Activated naive CD8-positive, alpha-beta T cell treated with anti-CD3 and anti-CD28 coated beads, Interleukin-2, amount 10 ng/mL, durations not matched to agents 7 days and 5 days (primary cell): ENCODE measurements around the gene CBFB. TPM values are rescaled to one million over a fixed set of nuclear protein-coding genes. Genes with fewer than 3 reads are reported as not detected.

ENCODE experiments used
- ATAC-seq: fragments of 150-1000 bp; cut with Tn5 transposase; one replicate; pipeline ENCODE4 v1.10.0; 2021; ENCODE audit warnings: low read depth, moderate library complexity
- POLR2A ChIA-PET: fragments of 350-600 bp; sonication (Branson Sonifier 250); formaldehyde crosslinking; loops from one replicate; lab custom pipeline; 2021; ENCODE audit warnings: antibody characterized with exemption; lab: Charles Lee
- DNase-seq: peaks from one replicate; pipeline ENCODE4 v3.0.0; 2021
- H3K27ac Mint-ChIP-seq: one replicate; pipeline ENCODE4 v1.8.0; 2022; ENCODE audit warnings: mild to moderate bottlenecking, mixed read lengths
- H3K27me3 Mint-ChIP-seq: one replicate; pipeline ENCODE4 v1.8.0; 2022; ENCODE audit warnings: mild to moderate bottlenecking, moderate library complexity, mixed read lengths
- H3K36me3 Mint-ChIP-seq: one replicate; pipeline ENCODE4 v1.8.0; 2021; ENCODE audit warnings: mild to moderate bottlenecking, mixed read lengths
- H3K4me1 Mint-ChIP-seq: one replicate; pipeline ENCODE4 v1.8.0; 2021; ENCODE audit warnings: mixed read lengths
- H3K4me3 Mint-ChIP-seq: one replicate; pipeline ENCODE4 v1.8.0; 2022; ENCODE audit warnings: mild to moderate bottlenecking, moderate library complexity, mixed read lengths
- H3K9me3 Mint-ChIP-seq: one replicate; pipeline ENCODE4 v1.8.0; 2021; ENCODE audit warnings: mixed read lengths
- total RNA-seq, 2 experiments: library from RNA; stranded (reverse); gene quantifications; one replicate each; pipeline ENCODE4 v1.2.3, GENCODE V29; 2021

The CBFB gene
- total RNA-seq, 2 experiments from 2014 or later = 193 to 198 TPM

DNA sequence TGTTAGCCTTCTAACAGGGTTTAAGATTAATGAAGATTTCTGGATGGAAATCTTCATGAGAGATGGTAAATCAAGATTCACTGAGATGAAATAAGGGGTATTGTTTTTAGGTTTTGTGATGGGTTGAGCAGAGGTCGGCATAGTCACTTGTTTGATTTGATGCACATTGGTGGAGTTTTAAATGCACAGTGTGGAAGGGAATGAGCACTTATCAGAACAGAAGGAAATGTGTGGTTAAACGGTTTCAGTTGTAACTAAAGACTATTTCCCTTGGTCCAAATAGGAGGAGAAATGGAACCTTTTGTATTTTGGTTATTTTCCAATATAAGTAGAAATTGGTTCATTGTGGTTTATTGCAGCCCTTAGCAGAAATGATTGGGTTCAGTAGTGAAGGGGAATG is 34.1 kb downstream of the CBFB start:
- Mint-ChIP-seq H3K4me1 (peaks cover 10% of the 10 kb centered on the region), H3K36me3 (peaks cover 24% of the 10 kb centered on the region), H3K4me3 (peak overlapping the region; percentile 39), H3K9me3 (no peaks in the 10 kb centered on the region), H3K27ac (peak overlapping the region; percentile 52), H3K27me3 (no peaks in the 10 kb centered on the region)
- DNase-seq (no peak), ATAC-seq (no peak)
- POLR2A ChIA-PET = interaction anchor here (0.9 kb wide), 1 partner anchor 35 kb away, joined by 3 read pairs; no protein-coding TSS in a partner anchor

DNA sequence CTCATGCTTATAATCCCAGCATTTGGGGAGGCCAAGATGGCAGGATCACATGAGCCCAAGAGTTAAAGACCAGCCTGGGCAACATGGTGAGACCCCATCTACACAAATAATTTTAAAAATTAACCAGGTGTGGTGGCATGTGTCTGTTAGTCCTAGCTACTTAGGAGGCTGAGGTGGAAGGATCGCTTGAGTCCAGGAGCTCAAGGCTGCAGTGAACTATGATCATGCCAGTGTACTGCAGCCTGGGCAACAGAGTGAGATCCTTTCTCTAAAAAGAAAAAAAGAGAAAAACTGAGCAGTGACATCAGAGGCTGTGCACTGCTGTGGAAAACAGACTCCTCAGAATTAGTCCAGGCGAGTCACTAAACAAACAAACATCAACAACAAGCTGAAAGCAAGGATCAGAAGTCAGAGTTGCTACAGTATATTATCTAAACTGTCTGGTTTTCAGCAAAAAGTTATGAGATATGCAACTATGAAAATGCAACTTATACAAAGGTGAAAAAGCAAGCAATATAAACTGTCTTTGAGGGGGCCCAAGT is 39.3 kb downstream of the CBFB start:
- Mint-ChIP-seq H3K9me3 (no peaks in the 10 kb centered on the region), H3K27me3 (no peaks in the 10 kb centered on the region), H3K27ac (no peak overlapping the region), H3K36me3 (peaks cover 23% of the 10 kb centered on the region), H3K4me3 (no peak overlapping the region), H3K4me1 (peaks cover 2% of the 10 kb centered on the region)
- POLR2A ChIA-PET = interaction anchor here (0.6 kb wide), 1 partner anchor 34 kb away, joined by 4 read pairs; no protein-coding TSS in a partner anchor
- DNase-seq (no peak), ATAC-seq (no peak)

DNA sequence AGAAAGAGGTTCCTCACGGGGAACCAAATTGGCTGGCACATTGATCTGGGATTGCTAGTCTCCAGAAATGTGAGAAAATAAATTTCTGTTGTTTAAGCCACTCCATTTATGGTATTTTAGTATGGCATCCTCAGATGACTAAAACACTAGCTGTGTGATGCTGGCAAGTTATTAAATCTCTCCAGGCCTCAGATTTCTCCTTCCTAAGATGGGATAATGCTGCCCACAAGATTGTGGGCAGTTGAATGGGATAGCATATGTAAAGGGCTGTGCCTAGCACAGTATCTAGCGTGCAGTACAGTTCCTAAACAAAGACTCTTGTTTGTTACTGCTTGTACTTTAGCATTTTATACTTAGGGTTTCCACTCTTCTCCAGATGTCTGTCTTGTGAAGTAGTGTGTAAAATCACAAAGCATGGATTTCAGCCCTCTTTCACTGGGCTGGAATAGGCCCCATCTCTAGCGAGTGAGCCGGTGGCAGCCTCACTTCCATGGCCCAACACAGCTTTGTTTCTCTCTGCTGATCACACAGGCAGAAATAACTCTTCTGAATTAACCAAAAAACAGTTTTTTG is 42.6 kb downstream of the CBFB start:
- no peak for DNase-seq
- H3K9me3 Mint-ChIP-seq = no peaks in the 10 kb centered on the region
- H3K4me1 Mint-ChIP-seq = no peaks in the 10 kb centered on the region
- H3K4me3 Mint-ChIP-seq = no peak overlapping the region
- peaks cover 25% of the 10 kb centered on the region for H3K36me3 Mint-ChIP-seq
- POLR2A ChIA-PET = no interaction called here
- H3K27ac Mint-ChIP-seq = no peak overlapping the region
- no peak for ATAC-seq
- H3K27me3 Mint-ChIP-seq = no peaks in the 10 kb centered on the region

GRCh38 chr16:67075331-67075730 is 46.4 kb downstream of the CBFB start:
- no peak overlapping the region for H3K4me3 Mint-ChIP-seq
- POLR2A ChIA-PET = no interaction called here
- H3K9me3 Mint-ChIP-seq = no peaks in the 10 kb centered on the region
- no peaks in the 10 kb centered on the region for H3K27me3 Mint-ChIP-seq
- ATAC-seq = no peak
- peaks cover 6% of the 10 kb centered on the region for H3K4me1 Mint-ChIP-seq
- peaks cover 19% of the 10 kb centered on the region for H3K36me3 Mint-ChIP-seq
- H3K27ac Mint-ChIP-seq = no peak overlapping the region
- DNase-seq = no peak

DNA sequence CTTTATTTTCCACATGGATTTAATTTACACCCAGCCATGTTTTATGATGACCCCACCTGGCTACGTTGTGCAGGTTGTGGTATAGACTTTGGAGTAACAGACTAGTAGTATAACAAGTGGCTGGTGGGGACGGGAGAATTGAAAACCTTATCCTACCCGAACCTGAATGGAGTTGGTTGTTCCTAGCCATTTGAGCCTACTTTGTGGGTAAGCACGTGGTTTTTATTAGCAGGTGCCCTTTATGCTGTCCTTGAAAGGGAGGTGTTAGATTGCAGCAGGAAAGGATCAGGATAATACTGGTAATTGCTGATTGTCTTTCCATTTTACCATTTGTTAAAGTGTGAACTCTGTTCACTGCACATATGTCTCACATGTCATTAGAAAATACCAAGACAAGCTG is 48.9 kb downstream of the CBFB start:
- POLR2A ChIA-PET = no interaction called here
- ATAC-seq = no peak
- no peaks in the 10 kb centered on the region for H3K27me3 Mint-ChIP-seq
- H3K4me3 Mint-ChIP-seq = no peak overlapping the region
- H3K36me3 Mint-ChIP-seq = peaks cover 23% of the 10 kb centered on the region
- DNase-seq = no peak
- H3K9me3 Mint-ChIP-seq = no peaks in the 10 kb centered on the region
- H3K27ac Mint-ChIP-seq = no peak overlapping the region
- H3K4me1 Mint-ChIP-seq = peaks cover 9% of the 10 kb centered on the region

GRCh38 chr16:67082100-67082499 is 53.2 kb downstream of the CBFB start:
- no peak for ATAC-seq
- H3K9me3 Mint-ChIP-seq = no peaks in the 10 kb centered on the region
- no peak overlapping the region for H3K27ac Mint-ChIP-seq
- peaks cover 12% of the 10 kb centered on the region for H3K4me1 Mint-ChIP-seq
- POLR2A ChIA-PET = no interaction called here
- H3K36me3 Mint-ChIP-seq = peaks cover 30% of the 10 kb centered on the region
- no peak overlapping the region for H3K4me3 Mint-ChIP-seq
- no peaks in the 10 kb centered on the region for H3K27me3 Mint-ChIP-seq
- DNase-seq = no peak

DNA sequence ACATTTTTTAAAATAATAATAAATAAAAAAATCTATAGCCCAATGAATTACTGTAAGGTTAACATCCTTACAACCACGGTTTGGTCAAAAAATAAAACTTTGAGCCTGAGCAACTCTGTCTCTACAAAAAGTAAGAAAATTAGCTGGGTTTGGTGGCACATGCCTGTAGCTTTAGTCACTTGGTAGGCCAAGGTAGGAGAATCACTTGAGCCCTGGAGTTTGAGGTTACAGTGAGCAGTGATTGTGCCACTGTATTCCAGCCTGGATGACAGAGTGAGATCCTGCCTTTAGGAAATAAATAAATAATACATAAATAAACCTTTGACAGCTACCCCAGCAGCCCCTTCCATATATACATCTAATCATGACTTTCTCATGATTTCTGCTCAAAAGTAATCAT is 53.9 kb downstream of the CBFB start:
- no peaks in the 10 kb centered on the region for H3K9me3 Mint-ChIP-seq

GRCh38 chr16:67084345-67085028 is 55.5 kb downstream of the CBFB start:
- POLR2A ChIA-PET = no interaction called here
- ATAC-seq = no peak

More for the DNA sequence above, 53.9 kb downstream of the CBFB start:
- H3K4me1 Mint-ChIP-seq = peaks cover 12% of the 10 kb centered on the region
- no peaks in the 10 kb centered on the region for H3K27me3 Mint-ChIP-seq
- H3K27ac Mint-ChIP-seq = no peak overlapping the region
- POLR2A ChIA-PET = interaction anchor here (0.7 kb wide), 1 partner anchor 133 kb away, joined by 3 read pairs; no protein-coding TSS in a partner anchor
- ATAC-seq (no peak), DNase-seq (no peak)
- peaks cover 29% of the 10 kb centered on the region for H3K36me3 Mint-ChIP-seq
- H3K4me3 Mint-ChIP-seq = no peak overlapping the region

GRCh38 chr16:67086822-67087221 is 57.9 kb downstream of the CBFB start:
- Mint-ChIP-seq H3K4me3 (no peak overlapping the region), H3K9me3 (no peaks in the 10 kb centered on the region), H3K27ac (peak overlapping the region; percentile 8), H3K4me1 (peaks cover 4% of the 10 kb centered on the region), H3K36me3 (peaks cover 25% of the 10 kb centered on the region), H3K27me3 (no peaks in the 10 kb centered on the region)
- ATAC-seq (no peak), DNase-seq (no peak)
- POLR2A ChIA-PET = no interaction called here

More at GRCh38 chr16:67084345-67085028, 55.5 kb downstream of the CBFB start:
- H3K9me3 Mint-ChIP-seq = no peaks in the 10 kb centered on the region
- no peaks in the 10 kb centered on the region for H3K27me3 Mint-ChIP-seq
- peaks cover 29% of the 10 kb centered on the region for H3K36me3 Mint-ChIP-seq
- no peak for DNase-seq
- H3K4me3 Mint-ChIP-seq = no peak overlapping the region
- H3K27ac Mint-ChIP-seq = no peak overlapping the region
- H3K4me1 Mint-ChIP-seq = peaks cover 12% of the 10 kb centered on the region

- Mint-ChIP-seq H3K4me1 (peaks cover 4% of the 10 kb centered on the region), H3K9me3 (no peaks in the 10 kb centered on the region), H3K27me3 (no peaks in the 10 kb centered on the region), H3K4me3 (no peak overlapping the region), H3K27ac (no peak overlapping the region), H3K36me3 (peaks cover 26% of the 10 kb centered on the region)
- POLR2A ChIA-PET = no interaction called here
- no peak for DNase-seq
- no peak for ATAC-seq
Observed at GRCh38 chr16:67087291-67087690, 58.3 kb downstream of the CBFB start.

- POLR2A ChIA-PET = no interaction called here
- Mint-ChIP-seq H3K27me3 (no peaks in the 10 kb centered on the region), H3K4me1 (peaks cover 4% of the 10 kb centered on the region), H3K36me3 (peaks cover 26% of the 10 kb centered on the region), H3K9me3 (no peaks in the 10 kb centered on the region), H3K27ac (no peak overlapping the region), H3K4me3 (no peak overlapping the region)
- DNase-seq (no peak), ATAC-seq (no peak)
Observed at GRCh38 chr16:67087803-67088202, 58.9 kb downstream of the CBFB start.

GRCh38 chr16:67088551-67088950 is 59.6 kb downstream of the CBFB start:
- H3K36me3 Mint-ChIP-seq = peaks cover 26% of the 10 kb centered on the region
- ATAC-seq (no peak), DNase-seq (no peak)
- peaks cover 4% of the 10 kb centered on the region for H3K4me1 Mint-ChIP-seq
- no peaks in the 10 kb centered on the region for H3K27me3 Mint-ChIP-seq
- no peaks in the 10 kb centered on the region for H3K9me3 Mint-ChIP-seq
- no peak overlapping the region for H3K4me3 Mint-ChIP-seq
- POLR2A ChIA-PET = no interaction called here
- no peak overlapping the region for H3K27ac Mint-ChIP-seq

- Mint-ChIP-seq H3K27me3 (no peaks in the 10 kb centered on the region), H3K36me3 (peaks cover 26% of the 10 kb centered on the region), H3K4me1 (peaks cover 4% of the 10 kb centered on the region), H3K27ac (no peak overlapping the region), H3K9me3 (no peaks in the 10 kb centered on the region), H3K4me3 (no peak overlapping the region)
- ATAC-seq (no peak), DNase-seq (no peak)
- POLR2A ChIA-PET = no interaction called here
Observed at GRCh38 chr16:67089101-67089500, 60.2 kb downstream of the CBFB start.
